GM19193 (cell line): Measurements from ENCODE around the gene DUS1L.
A peak's percentile ranks its signal among the peaks of the same experiment; 100 is the strongest.

Experiments
- POLR2A ChIP-seq: IDR thresholded peaks from 4 replicates; pipeline ENCODE4 v1.6.1; 2011; ENCODE audit not compliant: insufficient read depth, insufficient read length; ENCODE audit errors: extremely low read depth

The DUS1L gene

GRCh38 chr17:82037092-82037888 lies 28.3 kb downstream of the DUS1L start, which contains the start of gene DCXR:
DCXR (minus strand) TSS chr17:82037697; CDS start chr17:82037682, 15 bp downstream.
- peak; percentile 97 for TF ChIP-seq POLR2A

DNA sequence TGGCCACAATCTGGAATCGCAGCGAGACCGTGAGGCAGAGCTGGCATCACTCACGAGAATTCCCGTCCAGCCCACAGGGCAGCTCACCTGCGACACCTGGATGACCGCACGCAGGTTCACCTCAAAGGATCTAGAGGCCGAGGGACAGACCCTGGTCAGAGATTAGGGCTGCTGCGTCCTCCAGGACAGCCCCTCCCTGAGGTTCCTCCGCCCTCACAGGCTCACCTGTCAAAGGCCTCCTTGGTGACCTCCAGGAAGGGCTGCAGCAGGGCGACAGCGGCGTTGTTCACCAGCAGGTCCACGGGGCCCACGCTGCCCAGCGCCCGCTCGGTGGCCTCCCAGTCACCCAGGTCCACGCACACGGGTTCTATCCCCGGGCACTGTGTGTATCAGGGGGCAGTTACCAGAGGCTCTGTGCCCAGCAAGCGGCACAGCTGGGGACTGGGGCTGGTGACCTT lies 28.9 kb downstream of the DUS1L start:
- no peak for TF ChIP-seq POLR2A

- no peak for TF ChIP-seq POLR2A
Measured at GRCh38 chr17:82035956-82036633, 29.5 kb downstream of the DUS1L start.

DNA sequence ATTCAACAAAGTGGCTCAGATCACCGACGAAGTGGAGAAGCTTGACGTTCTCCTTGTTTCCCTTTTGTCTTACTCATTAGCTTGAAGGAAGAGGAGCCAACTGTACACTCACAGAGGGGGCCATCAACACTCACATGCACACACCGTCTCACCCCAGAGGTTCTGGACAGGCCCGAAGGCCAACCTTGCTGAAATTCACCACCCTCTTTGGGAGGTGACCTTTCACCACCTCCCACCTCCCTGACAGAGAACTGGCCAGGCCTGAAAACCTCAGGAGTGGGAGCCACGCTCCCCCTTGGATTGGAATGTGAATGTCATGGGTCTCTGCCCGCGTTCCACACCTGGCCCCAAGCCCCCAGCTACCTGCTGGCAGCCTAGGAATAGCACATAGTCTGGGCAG lies 30.1 kb downstream of the DUS1L start:
- no peak for TF ChIP-seq POLR2A

GRCh38 chr17:82034371-82035011 lies 31.1 kb downstream of the DUS1L start:
- no peak for TF ChIP-seq POLR2A

- TF ChIP-seq POLR2A = no peak
Measured at GRCh38 chr17:82033359-82034085, 32.1 kb downstream of the DUS1L start.

- TF ChIP-seq POLR2A = no peak
Measured at GRCh38 chr17:82031885-82032627, 33.5 kb downstream of the DUS1L start.

- no peak for TF ChIP-seq POLR2A
Measured at GRCh38 chr17:82031303-82031884, 34.2 kb downstream of the DUS1L start, which contains the start of gene RAC3. RAC3 (plus strand) TSS chr17:82031678; CDS start chr17:82031762, 84 bp downstream.

DNA sequence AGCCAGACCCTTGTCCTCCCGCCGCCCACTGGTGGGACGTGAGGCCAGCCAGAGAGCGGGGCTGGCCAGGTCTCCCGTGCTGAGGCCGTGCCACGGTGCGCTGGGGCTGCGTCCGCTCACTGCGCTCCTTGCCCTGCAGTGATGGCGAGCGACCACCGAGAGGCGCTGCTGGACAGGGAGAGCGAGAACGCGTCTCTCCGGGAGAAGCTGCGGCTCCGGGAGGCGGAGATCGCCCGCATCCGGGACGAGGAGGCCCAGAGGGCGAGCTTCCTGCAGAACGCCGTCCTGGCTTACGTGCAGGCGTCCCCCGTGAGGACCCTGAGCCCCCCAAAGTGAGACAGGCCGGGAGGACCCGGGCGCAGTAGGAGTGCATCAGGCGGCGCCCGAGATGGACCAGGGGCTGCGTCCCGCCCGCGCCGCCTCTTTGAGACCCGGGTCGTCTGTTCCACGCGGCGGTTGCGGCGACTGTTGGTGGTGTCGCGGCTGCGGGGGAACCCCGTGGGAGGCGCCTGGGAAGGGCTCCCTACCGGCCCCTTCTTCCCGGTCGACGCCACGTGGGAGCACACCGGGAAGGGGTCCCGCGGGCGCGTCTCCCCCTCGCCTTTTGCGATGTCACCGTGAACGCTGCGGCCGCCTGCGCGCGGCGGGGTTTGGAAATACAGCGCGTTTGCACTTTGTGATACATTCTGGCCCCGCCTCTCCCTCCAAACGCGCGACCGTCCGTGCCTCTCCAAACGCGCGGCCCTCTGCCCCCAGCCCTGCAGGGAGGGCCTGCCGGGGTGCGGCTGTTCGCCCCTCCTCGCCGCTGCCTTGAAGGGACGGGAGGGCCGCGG lies 34.9 kb downstream of the DUS1L start:
- no peak for TF ChIP-seq POLR2A

- no peak for TF ChIP-seq POLR2A
Measured at GRCh38 chr17:82029990-82030469, 35.6 kb downstream of the DUS1L start.

DNA sequence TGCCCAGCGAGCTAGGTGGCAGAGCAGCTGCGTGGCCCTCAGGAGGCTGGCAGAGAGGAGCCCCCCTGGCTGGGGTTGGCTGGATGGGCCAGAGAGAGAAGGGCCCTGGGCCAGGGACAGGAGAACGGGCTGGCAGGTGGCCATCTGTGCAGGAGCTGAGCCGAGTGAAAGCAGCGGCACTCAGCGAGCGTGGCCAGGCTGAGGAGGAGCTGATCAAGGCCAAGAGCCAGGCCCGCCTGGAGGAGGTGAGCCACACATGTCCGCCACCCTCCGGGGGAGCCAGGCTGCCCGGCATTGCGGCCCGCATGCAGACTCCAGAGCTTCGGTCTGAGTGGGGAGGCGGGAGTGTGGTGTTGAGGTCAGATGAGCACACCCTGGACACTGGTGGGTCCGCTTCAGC lies 36.2 kb downstream of the DUS1L start:
- TF ChIP-seq POLR2A = no peak

- no peak for TF ChIP-seq POLR2A
Measured at GRCh38 chr17:82028966-82029365, 36.6 kb downstream of the DUS1L start.

- TF ChIP-seq POLR2A = no peak
Measured at GRCh38 chr17:82028246-82028645, 37.4 kb downstream of the DUS1L start.
